ENCODE data around the gene PRMT6.

The PRMT6 gene

GRCh38 chr1:107056426-107057196 lies at the start of gene PRMT6:
Gene PRMT6 (plus strand): TSS chr1:107056674. CDS start chr1:107056716, 42 bp downstream.
- Histone ChIP-seq H3K27me3 (ENCODE audit: insufficient read depth, low read depth) (no peaks in the 10 kb centered on the region), H3K27ac (peak within 1 kb of the TSS; percentile 45), H3K9ac (peak within 1 kb of the TSS; percentile 81; the same call in 1 of the 2 replicates), H4K20me1 (ENCODE audit: insufficient read depth) (no peaks in the 10 kb centered on the region), H3K4me2 (peak within 1 kb of the TSS; percentile 36), H3K4me3 (IDR thresholded peaks at IDR 0.05; ENCODE audit: insufficient read depth, low read depth, low read length) (no peak within 1 kb of the TSS), H3K36me3 (ENCODE audit: insufficient read depth) (no peaks in the 10 kb centered on the region), H3K4me1 (ENCODE audit: low read depth, poor library complexity, severe bottlenecking) (peaks cover 5% of the 10 kb centered on the region), H3K79me2 (ENCODE audit: insufficient read depth, low read depth) (no peaks in the 10 kb centered on the region), H2AFZ (ENCODE audit: low read depth) (peak within 1 kb of the TSS; percentile 79)
- TF ChIP-seq CTCF (conservative IDR thresholded peaks at IDR 0.05; ENCODE audit: low read depth, low read length) = no peak

- H2AFZ ChIP-seq (ENCODE audit: low read depth) = no peak overlapping the region
- H3K27ac ChIP-seq = no peak overlapping the region
- no peaks in the 10 kb centered on the region for H3K79me2 ChIP-seq (ENCODE audit: insufficient read depth, low read depth)
- no peak overlapping the region for H3K4me2 ChIP-seq
- no peaks in the 10 kb centered on the region for H3K4me1 ChIP-seq (ENCODE audit: low read depth, poor library complexity, severe bottlenecking)
- H3K9ac ChIP-seq = no peak overlapping the region
- no peaks in the 10 kb centered on the region for H4K20me1 ChIP-seq (ENCODE audit: insufficient read depth)
- TF ChIP-seq CTCF (conservative IDR thresholded peaks at IDR 0.05; ENCODE audit: low read depth, low read length) = no peak
- no peak overlapping the region for H3K4me3 ChIP-seq (IDR thresholded peaks at IDR 0.05; ENCODE audit: insufficient read depth, low read depth, low read length)
- no peaks in the 10 kb centered on the region for H3K27me3 ChIP-seq (ENCODE audit: insufficient read depth, low read depth)
- no peaks in the 10 kb centered on the region for H3K36me3 ChIP-seq (ENCODE audit: insufficient read depth)
Observed at GRCh38 chr1:107009281-107009680, 47.2 kb upstream of the PRMT6 start.

GRCh38 chr1:107010582-107010981 lies 45.9 kb upstream of the PRMT6 start:
- H3K79me2 ChIP-seq (ENCODE audit: insufficient read depth, low read depth) = no peaks in the 10 kb centered on the region
- H3K4me1 ChIP-seq (ENCODE audit: low read depth, poor library complexity, severe bottlenecking) = peaks cover 2% of the 10 kb centered on the region
- no peaks in the 10 kb centered on the region for H4K20me1 ChIP-seq (ENCODE audit: insufficient read depth)
- H3K4me2 ChIP-seq = no peak overlapping the region
- H3K36me3 ChIP-seq (ENCODE audit: insufficient read depth) = no peaks in the 10 kb centered on the region
- no peak overlapping the region for H2AFZ ChIP-seq (ENCODE audit: low read depth)
- no peak overlapping the region for H3K4me3 ChIP-seq (IDR thresholded peaks at IDR 0.05; ENCODE audit: insufficient read depth, low read depth, low read length)
- H3K9ac ChIP-seq = no peak overlapping the region
- no peaks in the 10 kb centered on the region for H3K27me3 ChIP-seq (ENCODE audit: insufficient read depth, low read depth)
- TF ChIP-seq CTCF (conservative IDR thresholded peaks at IDR 0.05; ENCODE audit: low read depth, low read length) = no peak
- no peak overlapping the region for H3K27ac ChIP-seq

- Histone ChIP-seq H3K79me2 (ENCODE audit: insufficient read depth, low read depth) (no peaks in the 10 kb centered on the region), H3K4me1 (ENCODE audit: low read depth, poor library complexity, severe bottlenecking) (peaks cover 14% of the 10 kb centered on the region), H3K4me3 (IDR thresholded peaks at IDR 0.05; ENCODE audit: insufficient read depth, low read depth, low read length) (no peak overlapping the region), H3K4me2 (peak overlapping the region; percentile 54), H4K20me1 (ENCODE audit: insufficient read depth) (no peaks in the 10 kb centered on the region), H3K9ac (no peak overlapping the region; the same call in 1 of the 2 replicates), H2AFZ (ENCODE audit: low read depth) (peak overlapping the region; percentile 45; the same call in 1 of the 2 replicates), H3K27ac (peak overlapping the region; percentile 11; the same call in 1 of the 2 replicates), H3K36me3 (ENCODE audit: insufficient read depth) (no peaks in the 10 kb centered on the region), H3K27me3 (ENCODE audit: insufficient read depth, low read depth) (no peaks in the 10 kb centered on the region)
- TF ChIP-seq CTCF (conservative IDR thresholded peaks at IDR 0.05; ENCODE audit: low read depth, low read length) = no peak
Observed at GRCh38 chr1:107016376-107016978, 40.0 kb upstream of the PRMT6 start.

Data from KMS-11 (cell line).